ENCODE data around the gene ANKRD63.
A peak's percentile ranks its signal among the peaks of the same experiment; 100 is the strongest.

Gene ANKRD63

DNA sequence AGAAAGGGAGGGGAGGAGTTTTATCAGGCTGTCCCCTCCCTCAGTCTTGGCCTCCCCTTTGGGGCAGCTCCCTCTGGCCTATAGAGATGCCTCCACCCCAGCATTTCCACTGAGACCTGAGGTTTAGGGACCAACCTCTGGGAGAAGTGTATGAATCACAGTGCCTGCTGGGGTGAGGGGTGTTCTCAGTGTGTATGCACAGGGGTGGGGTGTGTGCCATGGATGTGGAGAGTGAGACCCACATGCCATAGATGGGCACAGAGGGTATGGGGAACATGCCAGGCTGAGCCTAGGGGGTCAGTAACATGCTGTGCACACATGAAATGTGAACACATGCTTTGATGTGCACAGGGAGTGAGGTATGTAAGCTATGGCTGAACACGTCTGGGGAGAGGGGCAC, 12.4 kb upstream of the ANKRD63 start:
- H3K27me3 ChIP-seq (ENCODE audit: control insufficient read depth in 1 of 2, insufficient read depth in 2 of 2, low read length in 2 of 2) = no peaks in the 10 kb centered on the region
- H3K4me1 ChIP-seq (ENCODE audit: control insufficient read depth, insufficient read depth, low read length) = peaks cover 32% of the 10 kb centered on the region
- no peaks in the 10 kb centered on the region for H3K36me3 ChIP-seq (ENCODE audit: control insufficient read depth in 2 of 2, insufficient read depth in 2 of 2, low read length in 2 of 2)
- no peak overlapping the region for H3K9ac ChIP-seq (ENCODE audit: low read length in 2 of 2)
- no peaks in the 10 kb centered on the region for H3K9me3 ChIP-seq (ENCODE audit: control insufficient read depth in 2 of 2, low read length in 2 of 2)
- H3K4me3 ChIP-seq (ENCODE audit: low read length in 2 of 2) = peak overlapping the region in 1 of 2 donors; percentile 15
- peak overlapping the region; percentile 24 for H3K27ac ChIP-seq (ENCODE audit: low read length)

- Histone ChIP-seq H3K27ac (ENCODE audit: low read length) (no peak overlapping the region), H3K4me1 (ENCODE audit: control insufficient read depth, insufficient read depth, low read length) (peaks cover 36% of the 10 kb centered on the region), H3K27me3 (ENCODE audit: control insufficient read depth in 1 of 2, insufficient read depth in 2 of 2, low read length in 2 of 2) (no peaks in the 10 kb centered on the region), H3K9me3 (ENCODE audit: control insufficient read depth in 2 of 2, low read length in 2 of 2) (no peaks in the 10 kb centered on the region), H3K36me3 (ENCODE audit: control insufficient read depth in 2 of 2, insufficient read depth in 2 of 2, low read length in 2 of 2) (no peaks in the 10 kb centered on the region), H3K9ac (ENCODE audit: low read length in 2 of 2) (no peak overlapping the region), H3K4me3 (ENCODE audit: low read length in 2 of 2) (no peak overlapping the region)
Observed at GRCh38 chr15:40293905-40294895, 11.3 kb upstream of the ANKRD63 start.

DNA sequence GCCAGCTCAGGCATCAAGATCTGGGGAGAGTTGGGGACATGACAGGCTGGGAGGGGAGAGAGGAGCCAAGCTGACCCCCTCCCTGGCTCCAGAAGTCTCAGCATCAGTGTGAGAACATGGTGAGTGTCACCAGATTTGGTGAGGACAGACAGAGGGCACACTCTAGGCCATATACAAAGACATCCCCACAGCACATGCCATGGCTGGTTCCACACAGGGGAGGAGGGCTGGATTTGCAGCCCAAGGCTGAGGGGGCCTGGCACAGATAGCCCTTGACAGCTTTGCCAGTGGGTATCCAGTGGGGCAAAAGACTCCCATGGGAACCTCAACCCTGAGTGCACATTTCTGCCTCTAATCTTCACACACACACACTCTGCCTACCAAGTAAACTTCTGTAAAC, 10.1 kb upstream of the ANKRD63 start:
- Histone ChIP-seq H3K9me3 (ENCODE audit: control insufficient read depth in 2 of 2, low read length in 2 of 2) (no peaks in the 10 kb centered on the region), H3K36me3 (ENCODE audit: control insufficient read depth in 2 of 2, insufficient read depth in 2 of 2, low read length in 2 of 2) (no peaks in the 10 kb centered on the region), H3K27ac (ENCODE audit: low read length) (no peak overlapping the region), H3K27me3 (ENCODE audit: control insufficient read depth in 1 of 2, insufficient read depth in 2 of 2, low read length in 2 of 2) (no peaks in the 10 kb centered on the region), H3K9ac (ENCODE audit: low read length in 2 of 2) (no peak overlapping the region), H3K4me1 (ENCODE audit: control insufficient read depth, insufficient read depth, low read length) (peaks cover 40% of the 10 kb centered on the region), H3K4me3 (ENCODE audit: low read length in 2 of 2) (no peak overlapping the region)

DNA sequence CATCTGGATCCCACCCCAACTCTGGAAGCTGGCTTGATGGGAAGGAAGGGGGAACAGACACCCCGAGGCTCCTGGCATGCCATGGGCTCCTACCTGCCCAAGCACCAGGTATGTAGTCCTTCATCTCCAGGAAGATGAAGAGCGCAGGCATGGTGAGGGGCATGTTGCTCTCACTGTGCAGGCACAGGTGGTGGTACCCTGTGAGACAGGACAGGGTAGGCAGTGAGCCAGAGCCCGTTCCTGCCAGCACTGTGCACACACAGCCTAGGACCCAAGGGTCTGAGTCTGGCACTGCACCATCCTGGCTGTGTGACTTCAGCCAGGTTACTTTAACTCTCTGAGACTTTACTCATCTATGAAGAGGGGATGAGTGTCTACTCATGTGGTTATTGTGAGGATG, 9.4 kb upstream of the ANKRD63 start:
- Histone ChIP-seq H3K4me1 (ENCODE audit: control insufficient read depth, insufficient read depth, low read length) (peaks cover 42% of the 10 kb centered on the region), H3K9ac (ENCODE audit: low read length in 2 of 2) (no peak overlapping the region), H3K4me3 (ENCODE audit: low read length in 2 of 2) (no peak overlapping the region), H3K36me3 (ENCODE audit: control insufficient read depth in 2 of 2, insufficient read depth in 2 of 2, low read length in 2 of 2) (no peaks in the 10 kb centered on the region), H3K27ac (ENCODE audit: low read length) (no peak overlapping the region), H3K9me3 (ENCODE audit: control insufficient read depth in 2 of 2, low read length in 2 of 2) (no peaks in the 10 kb centered on the region), H3K27me3 (ENCODE audit: control insufficient read depth in 1 of 2, insufficient read depth in 2 of 2, low read length in 2 of 2) (no peaks in the 10 kb centered on the region)

DNA sequence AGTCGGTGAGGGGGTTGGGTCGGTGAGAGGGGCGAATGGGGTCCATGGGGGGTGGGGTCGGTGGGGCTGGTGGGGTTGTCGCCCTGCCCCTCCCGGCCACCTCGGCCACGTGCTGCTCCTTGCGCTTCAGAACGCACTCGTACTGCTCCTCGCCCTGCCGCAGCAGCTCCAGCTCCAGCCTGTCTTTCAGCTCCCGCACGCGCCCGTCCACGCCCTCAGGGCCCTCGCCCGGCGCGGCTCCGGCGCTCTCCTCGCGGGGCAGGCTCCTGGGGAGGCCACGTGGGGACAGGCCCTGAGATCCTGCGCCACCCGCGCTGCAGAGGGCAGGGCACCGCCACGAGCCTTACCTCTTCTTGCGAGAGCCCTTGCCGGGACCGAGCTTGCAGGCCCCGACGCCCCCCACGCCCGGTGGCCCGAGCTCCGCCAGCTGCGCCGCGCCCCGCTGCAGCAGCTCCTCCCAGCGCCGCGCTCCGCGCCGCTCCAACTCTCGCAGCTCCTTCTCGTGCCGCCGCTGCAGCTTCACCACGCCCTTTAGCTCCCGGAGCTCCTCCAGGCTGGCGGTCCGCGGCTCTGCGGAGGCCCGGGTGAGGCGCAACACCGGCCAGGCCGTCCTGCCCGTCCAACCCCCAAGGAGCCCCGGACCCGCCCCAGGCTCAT, 8.2 kb upstream of the ANKRD63 start:
- no peaks in the 10 kb centered on the region for H3K36me3 ChIP-seq (ENCODE audit: control insufficient read depth in 2 of 2, insufficient read depth in 2 of 2, low read length in 2 of 2)
- H3K9ac ChIP-seq (ENCODE audit: low read length in 2 of 2) = peak overlapping the region in 1 of 2 donors; percentile 7
- H3K27ac ChIP-seq (ENCODE audit: low read length) = no peak overlapping the region
- peak overlapping the region; percentile 27 to 62 for H3K4me3 ChIP-seq (ENCODE audit: low read length in 2 of 2)
- H3K27me3 ChIP-seq (ENCODE audit: control insufficient read depth in 1 of 2, insufficient read depth in 2 of 2, low read length in 2 of 2) = no peaks in the 10 kb centered on the region
- H3K4me1 ChIP-seq (ENCODE audit: control insufficient read depth, insufficient read depth, low read length) = peaks cover 41% of the 10 kb centered on the region
- H3K9me3 ChIP-seq (ENCODE audit: control insufficient read depth in 2 of 2, low read length in 2 of 2) = no peaks in the 10 kb centered on the region

- no peaks in the 10 kb centered on the region for H3K27me3 ChIP-seq (ENCODE audit: control insufficient read depth in 1 of 2, insufficient read depth in 2 of 2, low read length in 2 of 2)
- peaks cover 41% of the 10 kb centered on the region for H3K4me1 ChIP-seq (ENCODE audit: control insufficient read depth, insufficient read depth, low read length)
- H3K36me3 ChIP-seq (ENCODE audit: control insufficient read depth in 2 of 2, insufficient read depth in 2 of 2, low read length in 2 of 2) = no peaks in the 10 kb centered on the region
- no peaks in the 10 kb centered on the region for H3K9me3 ChIP-seq (ENCODE audit: control insufficient read depth in 2 of 2, low read length in 2 of 2)
- H3K4me3 ChIP-seq (ENCODE audit: low read length in 2 of 2) = no peak overlapping the region
- H3K9ac ChIP-seq (ENCODE audit: low read length in 2 of 2) = no peak overlapping the region
- H3K27ac ChIP-seq (ENCODE audit: low read length) = no peak overlapping the region
Observed at GRCh38 chr15:40290545-40290917, 7.7 kb upstream of the ANKRD63 start.

DNA sequence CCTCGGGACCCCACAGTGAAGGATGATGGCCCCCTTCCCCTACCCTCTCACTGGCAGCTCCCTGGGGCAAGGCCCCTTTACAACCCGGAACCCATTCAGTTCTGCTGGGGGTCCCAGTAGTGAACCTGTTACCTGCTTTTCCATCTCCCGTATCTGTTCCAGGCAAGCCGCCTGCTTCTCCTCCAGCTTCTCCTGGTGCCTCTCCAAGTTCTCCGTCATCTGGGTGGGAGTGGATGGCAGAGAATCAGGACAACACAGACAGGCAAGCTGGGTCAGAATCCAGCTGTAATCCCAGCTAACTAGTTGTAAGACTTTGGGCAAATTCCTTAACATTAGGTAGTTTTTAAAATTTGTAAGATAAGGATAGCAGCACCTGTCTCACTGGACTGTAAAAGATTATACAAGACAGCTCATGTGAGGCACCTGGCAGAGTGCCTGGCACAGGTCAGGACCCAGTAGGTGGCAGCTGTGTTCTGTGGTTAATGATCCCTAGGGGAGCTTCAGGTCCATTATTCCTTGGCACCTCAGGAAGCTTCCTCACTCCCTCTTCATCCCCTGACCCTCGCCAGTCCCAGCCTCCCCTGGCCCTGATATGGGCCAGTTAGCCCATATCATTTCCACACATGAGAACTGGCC, 6.4 kb upstream of the ANKRD63 start:
- Histone ChIP-seq H3K4me1 (ENCODE audit: control insufficient read depth, insufficient read depth, low read length) (peaks cover 42% of the 10 kb centered on the region), H3K4me3 (ENCODE audit: low read length in 2 of 2) (no peak overlapping the region), H3K36me3 (ENCODE audit: control insufficient read depth in 2 of 2, insufficient read depth in 2 of 2, low read length in 2 of 2) (no peaks in the 10 kb centered on the region), H3K9me3 (ENCODE audit: control insufficient read depth in 2 of 2, low read length in 2 of 2) (no peaks in the 10 kb centered on the region), H3K27me3 (ENCODE audit: control insufficient read depth in 1 of 2, insufficient read depth in 2 of 2, low read length in 2 of 2) (no peaks in the 10 kb centered on the region), H3K27ac (ENCODE audit: low read length) (no peak overlapping the region), H3K9ac (ENCODE audit: low read length in 2 of 2) (no peak overlapping the region)

- H3K27me3 ChIP-seq (ENCODE audit: control insufficient read depth in 1 of 2, insufficient read depth in 2 of 2, low read length in 2 of 2) = peaks cover 0 to 9% of the 10 kb centered on the region in 2 donors
- no peak overlapping the region for H3K27ac ChIP-seq (ENCODE audit: low read length)
- no peak overlapping the region for H3K9ac ChIP-seq (ENCODE audit: low read length in 2 of 2)
- H3K4me1 ChIP-seq (ENCODE audit: control insufficient read depth, insufficient read depth, low read length) = peaks cover 55% of the 10 kb centered on the region
- no peaks in the 10 kb centered on the region for H3K36me3 ChIP-seq (ENCODE audit: control insufficient read depth in 2 of 2, insufficient read depth in 2 of 2, low read length in 2 of 2)
- H3K4me3 ChIP-seq (ENCODE audit: low read length in 2 of 2) = no peak overlapping the region
- no peaks in the 10 kb centered on the region for H3K9me3 ChIP-seq (ENCODE audit: control insufficient read depth in 2 of 2, low read length in 2 of 2)
Observed at GRCh38 chr15:40287968-40288367, 5.1 kb upstream of the ANKRD63 start.

DNA sequence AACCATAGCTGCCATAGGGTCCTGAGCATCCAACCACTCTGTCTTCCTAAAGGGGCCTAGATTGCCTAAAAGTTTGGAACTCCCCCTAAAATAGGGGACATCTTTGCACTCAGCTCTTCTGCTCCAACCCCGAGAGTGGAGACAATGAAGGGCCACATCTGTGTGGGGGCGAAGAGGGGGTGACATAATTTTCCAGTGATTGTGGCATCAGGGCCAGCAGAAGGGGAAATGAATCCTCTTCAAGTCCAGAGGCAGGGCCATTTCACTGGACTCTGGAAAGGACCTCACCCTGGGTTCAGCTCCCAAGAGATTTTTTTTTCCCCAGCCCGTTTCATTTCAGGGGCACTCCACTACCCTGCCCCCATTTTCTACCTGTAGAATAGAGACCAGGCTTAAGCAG, 4.6 kb upstream of the ANKRD63 start:
- H3K36me3 ChIP-seq (ENCODE audit: control insufficient read depth in 2 of 2, insufficient read depth in 2 of 2, low read length in 2 of 2) = no peaks in the 10 kb centered on the region
- peaks cover 0 to 10% of the 10 kb centered on the region in 2 donors for H3K27me3 ChIP-seq (ENCODE audit: control insufficient read depth in 1 of 2, insufficient read depth in 2 of 2, low read length in 2 of 2)
- no peaks in the 10 kb centered on the region for H3K9me3 ChIP-seq (ENCODE audit: control insufficient read depth in 2 of 2, low read length in 2 of 2)
- peaks cover 59% of the 10 kb centered on the region for H3K4me1 ChIP-seq (ENCODE audit: control insufficient read depth, insufficient read depth, low read length)
- H3K4me3 ChIP-seq (ENCODE audit: low read length in 2 of 2) = no peak overlapping the region
- H3K27ac ChIP-seq (ENCODE audit: low read length) = no peak overlapping the region
- H3K9ac ChIP-seq (ENCODE audit: low read length in 2 of 2) = no peak overlapping the region

- Histone ChIP-seq H3K27ac (ENCODE audit: low read length) (no peak overlapping the region), H3K4me3 (ENCODE audit: low read length in 2 of 2) (no peak overlapping the region), H3K4me1 (ENCODE audit: control insufficient read depth, insufficient read depth, low read length) (peaks cover 64% of the 10 kb centered on the region), H3K36me3 (ENCODE audit: control insufficient read depth in 2 of 2, insufficient read depth in 2 of 2, low read length in 2 of 2) (no peaks in the 10 kb centered on the region), H3K27me3 (ENCODE audit: control insufficient read depth in 1 of 2, insufficient read depth in 2 of 2, low read length in 2 of 2) (peaks cover 0 to 16% of the 10 kb centered on the region in 2 donors), H3K9ac (ENCODE audit: low read length in 2 of 2) (no peak overlapping the region), H3K9me3 (ENCODE audit: control insufficient read depth in 2 of 2, low read length in 2 of 2) (no peaks in the 10 kb centered on the region)
Observed at GRCh38 chr15:40286794-40287193, 3.9 kb upstream of the ANKRD63 start.
